K562 (cell line): ENCODE data around the gene ZC3HAV1L. TPM values are rescaled to one million over a fixed set of nuclear protein-coding genes. Genes with fewer than 3 reads are reported as not detected.

ENCODE experiments used
- CBFB ChIP-seq: sonication (generic); formaldehyde crosslinking; IDR thresholded peaks from 2 replicates; pipeline ENCODE4 v1.4.0; 2020; ENCODE audit warnings: mild to moderate bottlenecking, missing genetic modification reagents
- CGGBP1 ChIP-seq: fragments of 250-450 bp; sonication (Bioruptor Pico); IDR thresholded peaks from 2 replicates; pipeline ENCODE4 v1.9.0; 2021; ENCODE audit warnings: mild to moderate bottlenecking
- CTCF ChIP-seq, 3 experiments: IDR thresholded peaks in 2 of 3; conservative IDR thresholded peaks in 1 of 3; 2 replicates each; pipeline ENCODE4 v1.5.1; 2011 to 2012; ENCODE audit warnings: low read length in 3 of 3, mild to moderate bottlenecking in 3 of 3, control low read depth in 2 of 3, improper control_type of control experiment in 1 of 3, inconsistent platforms in 1 of 3, low read depth in 1 of 3, mixed read lengths in 1 of 3, moderate library complexity in 1 of 3; ENCODE audit not compliant: insufficient read depth in 2 of 3
- EGR1 ChIP-seq: fragments of 450-650 bp; conservative IDR thresholded peaks from 2 replicates; pipeline ENCODE4 v1.6.1; 2017; ENCODE audit warnings: mild to moderate bottlenecking
- ELF1 ChIP-seq: fragments of 200-800 bp; sonication (Bioruptor generic); IDR thresholded peaks from 2 replicates; pipeline ENCODE4 v1.6.1; 2016; ENCODE audit warnings: missing genetic modification characterization, missing compliant biosample characterization
- ETV1 ChIP-seq: fragments of 450-650 bp; conservative IDR thresholded peaks from 2 replicates; pipeline ENCODE4 v1.6.1; 2016; ENCODE audit warnings: missing genetic modification characterization, control low read depth, low read depth, missing compliant biosample characterization
- GTF2A2 ChIP-seq: IDR thresholded peaks from 2 replicates; pipeline ENCODE4 v1.6.1; 2016; ENCODE audit warnings: mild to moderate bottlenecking, missing genetic modification characterization, missing compliant biosample characterization
- GTF2E2 ChIP-seq: fragments of 200-800 bp; sonication (Bioruptor generic); IDR thresholded peaks from 2 replicates; pipeline ENCODE4 v1.6.1; 2016; ENCODE audit warnings: missing genetic modification characterization, missing compliant biosample characterization
- MTA1 ChIP-seq: fragments of 450-650 bp; IDR thresholded peaks from 2 replicates; pipeline ENCODE4 v1.6.1; 2017; ENCODE audit warnings: borderline replicate concordance
- PHB2 ChIP-seq: fragments of 450-650 bp; IDR thresholded peaks from 2 replicates; pipeline ENCODE4 v1.6.1; 2017; ENCODE audit warnings: low read depth
- REST ChIP-seq, 2 experiments: fragments of 450-650 bp; formaldehyde crosslinking in 1 of 2; IDR thresholded peaks; 2 replicates each; pipeline versions ENCODE4 v1.4.0 to v1.6.1; 2014 to 2020; ENCODE audit warnings: mild to moderate bottlenecking in 2 of 2, borderline replicate concordance in 1 of 2, low read depth in 1 of 2
- RFX1 ChIP-seq: fragments of 450-650 bp; IDR thresholded peaks from 2 replicates; pipeline ENCODE4 v1.6.1; 2016; ENCODE audit warnings: mild to moderate bottlenecking, moderate library complexity
- TEAD2 ChIP-seq: fragments of 450-650 bp; IDR thresholded peaks from 2 replicates; pipeline ENCODE4 v1.6.1; 2016; ENCODE audit warnings: missing genetic modification characterization, control low read depth, missing compliant biosample characterization
- THRAP3 ChIP-seq: fragments of 450-650 bp; IDR thresholded peaks from 2 replicates; pipeline ENCODE4 v1.6.1; 2016; ENCODE audit warnings: mild to moderate bottlenecking, inconsistent platforms, borderline replicate concordance
- TRIM24 ChIP-seq, 2 experiments: fragments of 450-650 bp; IDR thresholded peaks; 2 replicates each; pipeline ENCODE4 v1.6.1; 2016
- ZZZ3 ChIP-seq: fragments of 450-650 bp; IDR thresholded peaks from 2 replicates; pipeline ENCODE4 v1.6.1; 2016; ENCODE audit warnings: antibody characterized with exemption, mild to moderate bottlenecking, moderate library complexity
- polyA plus RNA-seq, 8 experiments: library from polyadenylated mRNA; depleted of rRNA in 4 of 8; stranded (reverse) in 5 of 8; unstranded in 3 of 8; fragments of >200 nt; fragmentation: Nextera tagmentation in 2 of 8; fragmentation: Illumina TruSeq in 1 of 8; extraction: Ambion mirVana in 2 of 8; extraction: Trizol in 1 of 8; gene quantifications; 2 replicates each; pipeline versions ENCODE4 v1.2.1 to v1.2.3, GENCODE V29; 2011 to 2014; ENCODE audit warnings: inconsistent platforms in 1 of 8, missing spikeins in 1 of 8
- total RNA-seq, 7 experiments: library from RNA; depleted of rRNA in 6 of 7; stranded (reverse); fragments of >200 nt in 6 of 7; fragmentation: Illumina TruSeq in 2 of 7; extraction: Trizol in 2 of 7; gene quantifications; 2 replicates each; pipeline versions ENCODE4 v1.2.1 to v1.2.3, GENCODE V29; 2011 to 2021; ENCODE audit warnings: low replicate concordance in 1 of 7
- TF ChIP-seq, protein P1 (sequence below): fragments of 450-650 bp; formaldehyde crosslinking; conservative IDR thresholded peaks from 2 replicates; pipeline ENCODE4 v1.4.0; 2022; ENCODE audit warnings: mild to moderate bottlenecking, missing genetic modification characterization

ZC3HAV1L gene
- total and polyA plus RNA-seq, 9 of the 15 experiments (the other 6 are each of a cell fraction or from before 2014, with no cell fraction given) = not detected

- peak; percentile 43; the same call in 1 of the 2 replicates for TF ChIP-seq CGGBP1 (CRISPR knock-in tag)
- no peak for TF ChIP-seq EGR1
- peak; percentile 52 for TF ChIP-seq CBFB (CRISPR knock-in tag)
- no peak for TF ChIP-seq GTF2A2 (tag)
- TF ChIP-seq CTCF (IDR thresholded peaks at IDR 0.05 in 2 of 3, conservative IDR thresholded peaks at IDR 0.05 in 1 of 3; ENCODE audit: insufficient read depth in 2 of 3, low read depth in 1 of 3, low read length in 3 of 3) = peak; percentile 84 to 98 (median 94)
- TF ChIP-seq GTF2E2 = no peak
- TF ChIP-seq RFX1 = peak; percentile 42
- peak; percentile 96 for TF ChIP-seq TEAD2
- TF ChIP-seq REST (IDR thresholded peaks at IDR 0.05; ENCODE audit: borderline replicate concordance) = peak; percentile 88
- TF ChIP-seq REST (CRISPR knock-in tag; IDR thresholded peaks at IDR 0.05; ENCODE audit: low read depth) = no peak
- peak; percentile 22 to 40; a peak in 1 of 4 replicates for TF ChIP-seq TRIM24 (IDR thresholded peaks at IDR 0.05)
- TF ChIP-seq ETV1 (tag) = peak; percentile 55; the same call in 1 of the 2 replicates
- peak; percentile 80; the same call in 1 of the 2 replicates for TF ChIP-seq ZZZ3
- no peak for TF ChIP-seq THRAP3
- TF ChIP-seq, protein P1, sequence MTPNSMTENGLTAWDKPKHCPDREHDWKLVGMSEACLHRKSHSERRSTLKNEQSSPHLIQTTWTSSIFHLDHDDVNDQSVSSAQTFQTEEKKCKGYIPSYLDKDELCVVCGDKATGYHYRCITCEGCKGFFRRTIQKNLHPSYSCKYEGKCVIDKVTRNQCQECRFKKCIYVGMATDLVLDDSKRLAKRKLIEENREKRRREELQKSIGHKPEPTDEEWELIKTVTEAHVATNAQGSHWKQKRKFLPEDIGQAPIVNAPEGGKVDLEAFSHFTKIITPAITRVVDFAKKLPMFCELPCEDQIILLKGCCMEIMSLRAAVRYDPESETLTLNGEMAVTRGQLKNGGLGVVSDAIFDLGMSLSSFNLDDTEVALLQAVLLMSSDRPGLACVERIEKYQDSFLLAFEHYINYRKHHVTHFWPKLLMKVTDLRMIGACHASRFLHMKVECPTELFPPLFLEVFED (CRISPR knock-in tag) = 0 out of 2 replicates have a peak, but pooled peaks have one; percentile 47
- TF ChIP-seq ELF1 = peak; percentile 39; the same call in 1 of the 2 replicates
- TF ChIP-seq MTA1 = 0 out of 2 replicates have a peak, but pooled peaks have one; percentile 21
- no peak for TF ChIP-seq PHB2
Measured at GRCh38 chr7:139075031-139075652, 39.3 kb upstream of the ZC3HAV1L start (continued).
